Natural killer cell (primary cell): ENCODE measurements around the gene DUSP18. TPM values are rescaled to one million over a fixed set of nuclear protein-coding genes. Genes with fewer than 3 reads are reported as not detected.

ENCODE experiments used
- ATAC-seq, 3 donors: fragments of 150-1000 bp in 2 of 3; fragments of 200-7000 bp in 1 of 3; cut with Tn5 transposase; 1 replicate in 1 of 3; 2 replicates in 2 of 3; pipeline ENCODE4 v1.10.0; 2021; ENCODE audit warnings: mild to moderate bottlenecking in 2 of 3, moderate library complexity in 2 of 3
- DNase-seq, 2 donors: peaks; one replicate each; pipeline versions ENCODE4 v3.0.0 to v3.0.0-alpha.2; 2013 to 2021; ENCODE audit warnings: mixed read lengths in 1 of 2
- H3K27ac ChIP-seq: one replicate; pipeline ENCODE4 v1.5.1; 2013; ENCODE audit warnings: mild to moderate bottlenecking, low read length
- H3K27me3 ChIP-seq: one replicate; pipeline ENCODE4 v1.6.1; 2013; ENCODE audit warnings: low read length; ENCODE audit not compliant: control insufficient read depth, insufficient read depth
- H3K36me3 ChIP-seq: one replicate; pipeline ENCODE4 v1.6.1; 2013; ENCODE audit warnings: low read length; ENCODE audit not compliant: control insufficient read depth, insufficient read depth
- H3K4me1 ChIP-seq: one replicate; pipeline ENCODE4 v1.6.1; 2013; ENCODE audit warnings: low read length; ENCODE audit not compliant: control insufficient read depth, insufficient read depth
- H3K4me3 ChIP-seq: one replicate; pipeline ENCODE4 v1.5.1; 2013; ENCODE audit warnings: low read length
- H3K9me3 ChIP-seq: one replicate; pipeline ENCODE4 v1.6.1; 2013; ENCODE audit warnings: low read length; ENCODE audit not compliant: control insufficient read depth, insufficient read depth
- H3K27ac Mint-ChIP-seq, 2 donors: one replicate each; pipeline ENCODE4 v1.8.0; 2022; ENCODE audit warnings: mild to moderate bottlenecking in 2 of 2, mixed read lengths in 2 of 2, moderate library complexity in 1 of 2
- H3K27me3 Mint-ChIP-seq, 2 donors: one replicate each; pipeline ENCODE4 v1.8.0; 2022; ENCODE audit warnings: low read depth in 2 of 2, mixed read lengths in 2 of 2
- H3K36me3 Mint-ChIP-seq: one replicate; pipeline ENCODE4 v1.8.0; 2022; ENCODE audit warnings: mixed read lengths
- H3K4me1 Mint-ChIP-seq, 2 donors: one replicate each; pipeline ENCODE4 v1.8.0; 2022; ENCODE audit warnings: mixed read lengths in 2 of 2
- H3K4me3 Mint-ChIP-seq: one replicate; pipeline ENCODE4 v1.8.0; 2022; ENCODE audit warnings: mild to moderate bottlenecking, moderate library complexity, mixed read lengths
- H3K9me3 Mint-ChIP-seq, 2 donors: one replicate each; pipeline ENCODE4 v1.8.0; 2022; ENCODE audit warnings: mixed read lengths in 2 of 2
- WGBS: methylation state at CpG from one replicate; pipeline ENCODE4 v1.1.7; 2013; ENCODE audit warnings: missing lambda C conversion rate; ENCODE audit not compliant: insufficient coverage; 5-methylcytosine and 5-hydroxymethylcytosine counted together
- intact Hi-C: fragments of 100-400 bp; cut with micrococcal nuclease; formaldehyde crosslinking; loops from one replicate; pipeline ENCODE4 v1.14.2; 2022
- total RNA-seq, 4 donors: library from RNA; stranded (reverse); fragments of 120-200 nt in 1 of 4; gene quantifications; one replicate each; pipeline versions ENCODE4 v1.2.3 to v1.2.4, GENCODE V29; 2013 to 2022
- TF ChIP-seq, protein P1 (sequence below): fragments of 200-600 bp; IDR thresholded peaks from one replicate; pipeline ENCODE4 v1.8.0; 2022; ENCODE audit warnings: antibody characterized with exemption

DUSP18 gene
- total RNA-seq, 3 donors from 2014 or later (not counting 1 experiment from before 2014, with no cell fraction given): 10.2 to 12.8 (median 10.5) TPM

DNA sequence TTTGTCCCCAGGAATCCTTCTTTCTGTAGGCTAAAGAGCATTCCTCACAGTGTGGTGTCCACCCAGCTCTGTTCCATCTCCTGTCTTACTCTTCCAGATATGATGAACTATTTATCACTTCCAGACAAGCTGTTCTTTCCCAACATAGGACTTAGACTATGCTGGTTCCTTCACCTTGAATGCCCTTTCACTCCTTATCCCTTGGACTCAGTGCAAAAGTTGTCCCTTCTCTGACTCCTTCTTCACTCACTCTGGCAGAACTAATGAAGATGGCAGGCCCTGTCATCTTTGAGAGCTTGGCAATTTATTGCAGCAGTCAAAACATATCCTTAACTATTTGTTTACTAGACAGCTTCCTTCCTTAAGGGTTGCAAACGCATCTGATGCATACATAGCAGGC, 23.5 kb upstream of the DUSP18 start:
- Mint-ChIP-seq H3K36me3 (no peaks in the 10 kb centered on the region), H3K4me3 (no peak overlapping the region), H3K9me3 (no peaks in the 10 kb centered on the region), H3K4me1 (no peaks in the 10 kb centered on the region), H3K27me3 (peaks cover 15 to 23% of the 10 kb centered on the region in 2 donors), H3K27ac (no peak overlapping the region)
- H3K27ac ChIP-seq: no peak overlapping the region
- peaks cover 13% of the 10 kb centered on the region for H3K4me1 ChIP-seq
- H3K4me3 ChIP-seq: no peak overlapping the region
- WGBS: 72% methylated on average over 1 of the region's 1 CpG
- intact Hi-C loops: no loop called here
- H3K9me3 ChIP-seq: no peaks in the 10 kb centered on the region
- DNase-seq (no peak), ATAC-seq (no peak)
- TF ChIP-seq, protein P1, sequence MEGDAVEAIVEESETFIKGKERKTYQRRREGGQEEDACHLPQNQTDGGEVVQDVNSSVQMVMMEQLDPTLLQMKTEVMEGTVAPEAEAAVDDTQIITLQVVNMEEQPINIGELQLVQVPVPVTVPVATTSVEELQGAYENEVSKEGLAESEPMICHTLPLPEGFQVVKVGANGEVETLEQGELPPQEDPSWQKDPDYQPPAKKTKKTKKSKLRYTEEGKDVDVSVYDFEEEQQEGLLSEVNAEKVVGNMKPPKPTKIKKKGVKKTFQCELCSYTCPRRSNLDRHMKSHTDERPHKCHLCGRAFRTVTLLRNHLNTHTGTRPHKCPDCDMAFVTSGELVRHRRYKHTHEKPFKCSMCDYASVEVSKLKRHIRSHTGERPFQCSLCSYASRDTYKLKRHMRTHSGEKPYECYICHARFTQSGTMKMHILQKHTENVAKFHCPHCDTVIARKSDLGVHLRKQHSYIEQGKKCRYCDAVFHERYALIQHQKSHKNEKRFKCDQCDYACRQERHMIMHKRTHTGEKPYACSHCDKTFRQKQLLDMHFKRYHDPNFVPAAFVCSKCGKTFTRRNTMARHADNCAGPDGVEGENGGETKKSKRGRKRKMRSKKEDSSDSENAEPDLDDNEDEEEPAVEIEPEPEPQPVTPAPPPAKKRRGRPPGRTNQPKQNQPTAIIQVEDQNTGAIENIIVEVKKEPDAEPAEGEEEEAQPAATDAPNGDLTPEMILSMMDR: no peak
- no peaks in the 10 kb centered on the region for H3K36me3 ChIP-seq
- H3K27me3 ChIP-seq: no peaks in the 10 kb centered on the region

GRCh38 chr22:30689622-30690021, 21.9 kb upstream of the DUSP18 start:
- Histone ChIP-seq H3K27me3 (no peaks in the 10 kb centered on the region), H3K9me3 (no peaks in the 10 kb centered on the region), H3K4me1 (peaks cover 8% of the 10 kb centered on the region), H3K4me3 (no peak overlapping the region), H3K36me3 (no peaks in the 10 kb centered on the region), H3K27ac (no peak overlapping the region)
- Mint-ChIP-seq H3K9me3 (no peaks in the 10 kb centered on the region), H3K27me3 (peaks cover 15 to 17% of the 10 kb centered on the region in 2 donors), H3K27ac (no peak overlapping the region), H3K4me1 (no peaks in the 10 kb centered on the region), H3K36me3 (no peaks in the 10 kb centered on the region), H3K4me3 (no peak overlapping the region)
- no CpG with 5 or more reads among the region's 1 CpG for WGBS
- DNase-seq: no peak
- TF ChIP-seq, protein P1: no peak
- intact Hi-C loops: no loop called here
- no peak for ATAC-seq

DNA sequence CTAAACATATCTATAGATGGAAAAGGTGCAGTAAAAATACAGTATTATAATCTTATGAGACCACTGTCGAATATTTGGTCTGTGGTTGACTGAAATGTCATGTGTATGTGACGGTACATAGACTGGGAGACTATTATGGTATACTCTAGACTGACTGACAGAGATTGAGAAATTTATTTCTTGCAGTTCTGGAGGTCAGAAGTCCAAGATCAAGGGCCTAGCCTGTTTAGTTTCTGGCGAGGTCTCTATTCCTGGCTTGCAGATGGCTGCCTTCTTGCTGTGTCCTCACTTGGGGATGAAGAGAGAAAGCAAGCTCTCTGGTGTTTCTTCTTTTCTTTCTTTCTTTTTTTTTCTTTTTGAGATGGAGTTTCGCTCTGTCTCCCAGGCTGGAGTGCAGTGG, 19.7 kb upstream of the DUSP18 start:
- WGBS: 82% methylated on average over 4 of the region's 4 CpGs
- H3K36me3 Mint-ChIP-seq: no peaks in the 10 kb centered on the region
- no peak overlapping the region for H3K27ac Mint-ChIP-seq

DNA sequence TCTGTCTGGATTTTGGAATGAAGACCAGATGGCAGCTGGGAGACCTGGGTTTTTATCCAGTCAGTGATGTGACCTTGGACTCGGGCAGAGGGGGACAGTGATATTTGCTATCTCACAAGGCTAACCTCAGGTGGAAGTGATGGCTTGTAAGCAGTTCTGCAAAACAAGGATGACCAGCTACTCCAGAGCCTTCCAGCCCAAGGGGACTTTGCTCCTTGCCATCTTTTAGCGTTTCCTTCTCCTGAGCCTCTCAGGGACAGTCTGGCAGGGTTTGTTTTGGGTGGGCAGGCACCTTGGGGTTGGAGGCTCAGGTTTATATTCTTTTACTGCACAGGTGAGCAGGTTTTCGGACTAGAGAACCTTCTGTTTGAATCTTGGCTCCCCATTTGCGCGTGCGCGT, 17.5 kb upstream of the DUSP18 start:
- WGBS: 82% methylated on average over 7 of the region's 7 CpGs
- ATAC-seq: no peak

More for the DNA sequence above, 19.7 kb upstream of the DUSP18 start:
- Histone ChIP-seq H3K9me3 (no peaks in the 10 kb centered on the region), H3K4me1 (no peaks in the 10 kb centered on the region), H3K27me3 (no peaks in the 10 kb centered on the region), H3K27ac (no peak overlapping the region), H3K36me3 (no peaks in the 10 kb centered on the region), H3K4me3 (no peak overlapping the region)
- DNase-seq: no peak
- Mint-ChIP-seq H3K4me3 (no peak overlapping the region), H3K4me1 (no peaks in the 10 kb centered on the region), H3K9me3 (no peaks in the 10 kb centered on the region), H3K27me3 (peaks cover 5 to 6% of the 10 kb centered on the region in 2 donors)
- TF ChIP-seq, protein P1: no peak
- ATAC-seq: no peak
- intact Hi-C loops: no loop called here

More for the DNA sequence above, 17.5 kb upstream of the DUSP18 start:
- H3K27me3 Mint-ChIP-seq: no peaks in the 10 kb centered on the region
- no peak overlapping the region for H3K27ac ChIP-seq
- no peak for DNase-seq
- H3K9me3 ChIP-seq: no peaks in the 10 kb centered on the region
- no peaks in the 10 kb centered on the region for H3K36me3 ChIP-seq
- no peak overlapping the region for H3K4me3 ChIP-seq
- no peaks in the 10 kb centered on the region for H3K4me1 ChIP-seq
- intact Hi-C loops: no loop called here
- no peaks in the 10 kb centered on the region for H3K9me3 Mint-ChIP-seq
- no peak overlapping the region for H3K27ac Mint-ChIP-seq
- H3K27me3 ChIP-seq: no peaks in the 10 kb centered on the region
- no peak overlapping the region for H3K4me3 Mint-ChIP-seq
- no peaks in the 10 kb centered on the region for H3K36me3 Mint-ChIP-seq
- TF ChIP-seq, protein P1: no peak
- H3K4me1 Mint-ChIP-seq: no peaks in the 10 kb centered on the region
